Measurements from ENCODE around the gene CBFA2T2.

DNA sequence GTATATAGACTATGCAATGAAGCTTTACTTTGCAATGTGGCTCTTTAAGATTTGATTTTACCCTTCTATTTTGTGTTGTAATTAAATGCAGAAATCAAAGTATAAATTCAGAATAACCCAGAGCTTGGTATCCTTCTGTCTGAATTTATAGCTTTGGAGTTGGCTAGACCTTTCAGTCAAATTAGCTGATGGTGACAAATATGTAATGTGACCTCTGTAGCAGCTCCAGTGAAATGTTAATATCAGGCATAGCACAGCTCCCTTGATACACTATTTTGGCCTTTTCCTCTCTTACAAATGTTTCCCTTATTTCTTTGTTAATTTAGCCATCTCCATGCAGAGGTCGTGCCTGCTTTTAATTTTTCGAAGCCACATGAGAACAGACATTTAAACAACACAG lies 11.1 kb downstream of the CBFA2T2 start:
- TF ChIP-seq EP300 (IDR thresholded peaks at IDR 0.05): no peak
- TF ChIP-seq CTCF (IDR thresholded peaks at IDR 0.05): no peak
- no peak for TF ChIP-seq POLR2A (IDR thresholded peaks at IDR 0.05)

All from tibial nerve (tissue), 4 donors.